Adrenal gland (tissue), 5 donors: ENCODE measurements around the gene RIC3.

ENCODE experiments used
- POLR2A ChIP-seq, 2 donors: fragments of 450-650 bp; IDR thresholded peaks; one replicate each; pipeline ENCODE4 v1.6.1; 2017; ENCODE audit warnings: antibody characterized with exemption in 2 of 2, mild to moderate bottlenecking in 2 of 2, moderate library complexity in 1 of 2
- TF ChIP-seq, protein P1 (sequence below), 6 experiments: fragments of 450-650 bp in 4 of 6; fragments of 200-600 bp in 2 of 6; sonication (generic) in 1 of 6; IDR thresholded peaks; 1 replicate in 5 of 6; 2 replicates in 1 of 6; pipeline versions ENCODE4 v1.5.1 to v1.8.0; 2016 to 2021; ENCODE audit warnings: antibody characterized with exemption in 6 of 6, mild to moderate bottlenecking in 2 of 6, moderate library complexity in 1 of 6
- donor health status: DM: no; HTN: no; CAD: no.

DNA sequence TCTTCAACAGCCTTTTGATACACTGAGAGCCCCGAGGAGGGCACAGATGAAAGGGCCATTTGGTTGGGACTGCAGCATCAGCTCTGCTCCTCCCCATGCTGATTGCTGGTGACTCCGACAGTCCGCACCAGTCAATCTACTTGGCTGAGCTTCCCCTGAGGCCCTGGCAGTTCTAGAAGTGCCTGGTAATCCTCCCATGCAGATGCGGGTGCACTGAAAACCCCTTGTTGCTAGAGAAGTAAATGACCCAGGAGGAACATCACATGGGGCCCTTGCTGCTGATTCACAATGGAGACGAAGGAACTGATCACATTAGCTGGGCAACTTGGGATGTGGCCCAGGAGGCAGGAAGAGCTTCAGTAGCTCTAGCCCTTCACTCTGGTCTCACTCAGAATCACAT, 35.2 kb upstream of the RIC3 start:
- TF ChIP-seq POLR2A (IDR thresholded peaks at IDR 0.05), result no peak
- TF ChIP-seq, protein P1, sequence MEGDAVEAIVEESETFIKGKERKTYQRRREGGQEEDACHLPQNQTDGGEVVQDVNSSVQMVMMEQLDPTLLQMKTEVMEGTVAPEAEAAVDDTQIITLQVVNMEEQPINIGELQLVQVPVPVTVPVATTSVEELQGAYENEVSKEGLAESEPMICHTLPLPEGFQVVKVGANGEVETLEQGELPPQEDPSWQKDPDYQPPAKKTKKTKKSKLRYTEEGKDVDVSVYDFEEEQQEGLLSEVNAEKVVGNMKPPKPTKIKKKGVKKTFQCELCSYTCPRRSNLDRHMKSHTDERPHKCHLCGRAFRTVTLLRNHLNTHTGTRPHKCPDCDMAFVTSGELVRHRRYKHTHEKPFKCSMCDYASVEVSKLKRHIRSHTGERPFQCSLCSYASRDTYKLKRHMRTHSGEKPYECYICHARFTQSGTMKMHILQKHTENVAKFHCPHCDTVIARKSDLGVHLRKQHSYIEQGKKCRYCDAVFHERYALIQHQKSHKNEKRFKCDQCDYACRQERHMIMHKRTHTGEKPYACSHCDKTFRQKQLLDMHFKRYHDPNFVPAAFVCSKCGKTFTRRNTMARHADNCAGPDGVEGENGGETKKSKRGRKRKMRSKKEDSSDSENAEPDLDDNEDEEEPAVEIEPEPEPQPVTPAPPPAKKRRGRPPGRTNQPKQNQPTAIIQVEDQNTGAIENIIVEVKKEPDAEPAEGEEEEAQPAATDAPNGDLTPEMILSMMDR (IDR thresholded peaks at IDR 0.05), result no peak
